BJ (cell line): ENCODE measurements around the gene RAD51B. TPM values are rescaled to one million over a fixed set of nuclear protein-coding genes. Genes with fewer than 3 reads are reported as not detected.

Experiments used
- CTCF ChIA-PET: fragments of 350-600 bp; formaldehyde crosslinking; extraction: SDS; loops from one replicate; lab custom pipeline; 2021; ENCODE audit warnings: antibody characterized with exemption, inconsistent platforms; lab: Yijun Ruan, JAX
- POLR2A ChIA-PET: fragments of 300-600 bp; sonication (Branson Sonifier 250); formaldehyde crosslinking; extraction: SDS; loops from one replicate; lab custom pipeline; 2021; ENCODE audit warnings: antibody characterized with exemption; lab: Charles Lee
- DNase-seq: peaks from one replicate; pipeline ENCODE4 v3.0.0-alpha.2; 2011; ENCODE audit warnings: low read depth
- H3K27me3 ChIP-seq: 2 replicates; pipeline ENCODE4 v1.6.0; 2011; ENCODE audit warnings: low read length; ENCODE audit not compliant: control insufficient read depth, insufficient read depth
- H3K36me3 ChIP-seq: 2 replicates; pipeline ENCODE4 v1.5.1; 2011; ENCODE audit warnings: low read length; ENCODE audit not compliant: control insufficient read depth, insufficient read depth
- H3K4me3 ChIP-seq: 2 replicates; pipeline ENCODE4 v1.5.1; 2011; ENCODE audit warnings: low read depth, mild to moderate bottlenecking, control low read depth, low read length
- polyA plus RNA-seq: library from polyadenylated mRNA; depleted of rRNA; stranded (reverse); fragments of >200 nt; gene quantifications from 2 replicates; pipeline ENCODE4 v1.2.3, GENCODE V29; 2011
- TF ChIP-seq, protein P1 (sequence below): IDR thresholded peaks from 2 replicates; pipeline ENCODE4 v1.5.1; 2011; ENCODE audit warnings: low read depth, mild to moderate bottlenecking, control low read depth, inconsistent platforms, low read length, moderate library complexity; ENCODE audit not compliant: insufficient read depth

RAD51B gene
- polyA plus RNA-seq, 1 experiment: 5.6 TPM

GRCh38 chr14:68627050-68627867 is 807.7 kb downstream of the RAD51B start:
- H3K4me3 ChIP-seq: no peak overlapping the region
- H3K27me3 ChIP-seq: no peaks in the 10 kb centered on the region
- ChIA-PET CTCF (no interaction called here), POLR2A (no interaction called here)
- TF ChIP-seq, protein P1, sequence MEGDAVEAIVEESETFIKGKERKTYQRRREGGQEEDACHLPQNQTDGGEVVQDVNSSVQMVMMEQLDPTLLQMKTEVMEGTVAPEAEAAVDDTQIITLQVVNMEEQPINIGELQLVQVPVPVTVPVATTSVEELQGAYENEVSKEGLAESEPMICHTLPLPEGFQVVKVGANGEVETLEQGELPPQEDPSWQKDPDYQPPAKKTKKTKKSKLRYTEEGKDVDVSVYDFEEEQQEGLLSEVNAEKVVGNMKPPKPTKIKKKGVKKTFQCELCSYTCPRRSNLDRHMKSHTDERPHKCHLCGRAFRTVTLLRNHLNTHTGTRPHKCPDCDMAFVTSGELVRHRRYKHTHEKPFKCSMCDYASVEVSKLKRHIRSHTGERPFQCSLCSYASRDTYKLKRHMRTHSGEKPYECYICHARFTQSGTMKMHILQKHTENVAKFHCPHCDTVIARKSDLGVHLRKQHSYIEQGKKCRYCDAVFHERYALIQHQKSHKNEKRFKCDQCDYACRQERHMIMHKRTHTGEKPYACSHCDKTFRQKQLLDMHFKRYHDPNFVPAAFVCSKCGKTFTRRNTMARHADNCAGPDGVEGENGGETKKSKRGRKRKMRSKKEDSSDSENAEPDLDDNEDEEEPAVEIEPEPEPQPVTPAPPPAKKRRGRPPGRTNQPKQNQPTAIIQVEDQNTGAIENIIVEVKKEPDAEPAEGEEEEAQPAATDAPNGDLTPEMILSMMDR: no peak
- H3K36me3 ChIP-seq: no peaks in the 10 kb centered on the region
- no peak for DNase-seq

DNA sequence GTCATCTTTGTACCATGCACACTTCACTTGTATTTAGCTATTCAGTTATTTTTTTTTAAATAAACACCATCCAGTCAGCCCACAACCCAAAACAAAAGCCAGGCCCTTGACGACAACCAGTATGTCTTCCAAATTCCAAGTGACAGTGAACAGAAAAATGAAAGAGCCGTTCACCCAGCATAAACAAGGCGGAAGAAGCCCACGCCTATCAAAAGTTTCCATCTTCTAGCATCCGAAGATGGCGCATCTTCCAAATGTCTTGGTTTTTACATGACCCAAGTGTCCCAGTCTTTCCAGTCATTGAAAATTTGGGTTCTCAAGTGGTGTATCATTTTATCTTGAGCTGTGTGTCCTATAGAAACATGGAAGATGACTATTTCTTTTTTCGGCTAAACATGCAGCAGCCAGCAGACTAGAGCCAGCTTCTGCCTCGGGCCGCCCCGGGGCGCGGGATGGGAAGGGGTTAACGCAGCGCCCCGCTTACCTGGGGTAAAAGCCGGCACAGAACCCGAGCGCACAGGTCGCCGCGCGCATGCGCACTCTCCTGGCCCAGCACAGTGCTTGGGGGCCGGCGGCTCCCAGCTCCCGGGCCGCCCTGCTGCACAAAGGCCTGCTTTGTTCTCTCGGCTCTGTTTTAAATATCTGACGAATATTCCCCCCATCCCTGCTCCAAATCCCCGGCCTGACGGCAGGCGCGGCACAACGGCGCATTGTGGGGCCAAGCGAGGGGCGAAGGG is 808.5 kb downstream of the RAD51B start:
- no peak for DNase-seq
- Histone ChIP-seq H3K4me3 (no peak overlapping the region), H3K36me3 (no peaks in the 10 kb centered on the region), H3K27me3 (no peaks in the 10 kb centered on the region)
- TF ChIP-seq, protein P1: no peak
- ChIA-PET POLR2A (no interaction called here), CTCF (no interaction called here)

- ChIA-PET CTCF (no interaction called here), POLR2A (no interaction called here)
- Histone ChIP-seq H3K36me3 (no peaks in the 10 kb centered on the region), H3K4me3 (no peak overlapping the region), H3K27me3 (no peaks in the 10 kb centered on the region)
- TF ChIP-seq, protein P1: no peak
- DNase-seq: no peak
Measured at GRCh38 chr14:68628605-68629310, 809.2 kb downstream of the RAD51B start.

DNA sequence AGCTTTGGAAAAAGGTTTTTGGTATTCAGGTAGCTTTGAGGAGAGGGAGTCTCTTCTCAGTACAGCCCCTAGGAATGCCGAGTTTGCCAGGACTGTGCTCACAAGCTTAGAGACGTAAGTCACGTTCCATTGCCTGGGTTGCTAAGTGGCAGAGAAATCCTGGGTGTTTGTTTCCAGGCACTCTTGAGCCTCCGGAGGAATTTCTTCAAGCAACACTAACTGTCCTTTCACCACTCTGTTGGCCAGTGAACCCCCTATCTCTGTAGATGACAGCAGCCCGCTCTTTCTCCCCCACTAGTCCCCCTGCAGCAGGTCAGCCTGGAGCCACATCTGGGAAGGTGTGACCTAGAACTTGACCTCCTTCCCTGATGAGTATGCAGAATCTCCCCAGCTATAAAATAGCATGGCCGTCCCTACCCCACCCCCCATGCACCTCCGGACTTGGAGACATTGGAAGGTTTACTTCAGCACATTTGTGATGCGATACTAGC is 810.5 kb downstream of the RAD51B start:
- Histone ChIP-seq H3K27me3 (no peaks in the 10 kb centered on the region), H3K4me3 (no peak overlapping the region), H3K36me3 (no peaks in the 10 kb centered on the region)
- DNase-seq: no peak
- ChIA-PET POLR2A (no interaction called here), CTCF (no interaction called here)
- TF ChIP-seq, protein P1: no peak
